Measurements from ENCODE around the gene KIT.

DNA sequence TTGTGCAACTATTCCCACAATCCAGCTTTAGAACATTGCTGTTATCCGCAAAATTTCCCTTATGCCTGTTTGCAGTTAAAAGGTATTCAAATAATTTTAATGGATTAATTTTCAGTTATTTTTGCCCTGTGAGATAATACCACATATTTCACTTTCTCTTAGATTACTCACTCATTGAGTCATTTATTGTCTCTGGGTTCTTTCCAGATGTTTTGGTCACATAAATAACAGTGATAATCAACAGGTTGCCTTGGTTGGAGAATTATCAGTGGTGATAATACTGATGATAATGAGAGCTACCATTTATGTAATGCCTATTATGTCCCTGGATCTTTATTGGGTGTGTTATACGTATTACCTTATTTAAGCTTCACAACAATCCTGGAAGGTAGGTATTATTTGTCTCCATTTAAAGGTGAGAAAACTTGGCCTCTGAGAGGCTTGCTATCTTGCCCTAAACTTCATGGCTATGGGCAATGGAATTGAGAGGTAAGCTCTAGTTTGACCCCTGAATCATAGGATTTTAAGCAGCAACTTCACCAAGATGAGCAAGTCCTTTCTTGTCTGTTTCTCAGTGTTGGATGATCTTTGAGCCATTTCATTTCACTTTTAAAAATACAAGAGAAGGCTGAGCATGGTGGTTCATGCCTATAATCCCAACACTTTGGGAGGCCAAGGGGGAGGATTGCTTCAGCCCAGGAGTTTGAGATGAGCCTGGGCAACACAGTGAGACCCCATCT is 87.4 kb downstream of the KIT start:
- TF ChIP-seq, protein P1, sequence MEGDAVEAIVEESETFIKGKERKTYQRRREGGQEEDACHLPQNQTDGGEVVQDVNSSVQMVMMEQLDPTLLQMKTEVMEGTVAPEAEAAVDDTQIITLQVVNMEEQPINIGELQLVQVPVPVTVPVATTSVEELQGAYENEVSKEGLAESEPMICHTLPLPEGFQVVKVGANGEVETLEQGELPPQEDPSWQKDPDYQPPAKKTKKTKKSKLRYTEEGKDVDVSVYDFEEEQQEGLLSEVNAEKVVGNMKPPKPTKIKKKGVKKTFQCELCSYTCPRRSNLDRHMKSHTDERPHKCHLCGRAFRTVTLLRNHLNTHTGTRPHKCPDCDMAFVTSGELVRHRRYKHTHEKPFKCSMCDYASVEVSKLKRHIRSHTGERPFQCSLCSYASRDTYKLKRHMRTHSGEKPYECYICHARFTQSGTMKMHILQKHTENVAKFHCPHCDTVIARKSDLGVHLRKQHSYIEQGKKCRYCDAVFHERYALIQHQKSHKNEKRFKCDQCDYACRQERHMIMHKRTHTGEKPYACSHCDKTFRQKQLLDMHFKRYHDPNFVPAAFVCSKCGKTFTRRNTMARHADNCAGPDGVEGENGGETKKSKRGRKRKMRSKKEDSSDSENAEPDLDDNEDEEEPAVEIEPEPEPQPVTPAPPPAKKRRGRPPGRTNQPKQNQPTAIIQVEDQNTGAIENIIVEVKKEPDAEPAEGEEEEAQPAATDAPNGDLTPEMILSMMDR (IDR thresholded peaks at IDR 0.05), result no peak
- TF ChIP-seq POLR2AphosphoS5 (IDR thresholded peaks at IDR 0.05), result no peak
